Activated naive CD4-positive, alpha-beta T cell (primary cell): Measurements from ENCODE around the gene NDUFAF3.
"Not testable (repeated sequence)": the region's sequence is repeated elsewhere in the genome, so short reads cannot be mapped to it uniquely, and the experiment has no call there.

ENCODE experiments used
- DNase-seq, 4 experiments: peaks; one replicate each; lab custom pipeline; 2025; lab: John Stamatoyannopoulos, UW

The NDUFAF3 gene

DNA sequence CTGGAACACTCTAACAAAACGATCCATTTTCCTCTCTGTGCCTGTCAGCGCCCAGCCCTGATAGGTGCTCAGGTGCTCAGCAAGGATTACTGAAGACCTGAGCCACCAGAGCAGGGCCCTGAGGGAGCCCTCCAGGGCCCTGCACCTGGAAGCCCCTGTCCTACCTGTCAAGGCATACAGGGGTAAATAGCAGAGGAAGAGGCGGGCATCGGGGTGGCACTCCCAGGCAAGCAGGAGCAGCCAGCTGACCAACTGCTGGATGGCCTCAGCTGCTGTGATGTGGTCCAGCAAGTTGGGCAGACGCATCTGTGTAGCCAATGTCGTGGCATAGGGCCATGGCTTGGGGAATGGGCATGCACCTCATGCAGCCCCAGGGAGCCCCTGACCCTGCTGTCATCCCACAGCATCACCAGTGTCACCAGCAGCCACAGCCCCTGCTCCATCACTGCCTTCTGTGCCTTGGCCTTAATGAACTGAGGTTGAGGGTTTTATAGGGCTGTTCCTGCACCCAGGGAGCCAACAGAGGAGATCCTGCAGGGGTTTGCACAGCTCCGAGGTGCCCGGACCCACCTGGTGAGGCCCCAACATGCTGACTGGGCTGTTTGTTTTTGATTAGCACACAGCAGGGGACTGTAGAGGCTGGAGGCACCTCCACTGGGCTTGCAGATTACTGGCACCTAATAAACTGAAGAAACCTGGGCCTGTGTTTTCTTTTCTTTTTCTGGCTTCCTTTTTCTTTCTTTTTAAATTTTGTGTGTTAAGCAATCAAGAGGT is 22.6 kb upstream of the NDUFAF3 start:
- DNase-seq: no peak

DNA sequence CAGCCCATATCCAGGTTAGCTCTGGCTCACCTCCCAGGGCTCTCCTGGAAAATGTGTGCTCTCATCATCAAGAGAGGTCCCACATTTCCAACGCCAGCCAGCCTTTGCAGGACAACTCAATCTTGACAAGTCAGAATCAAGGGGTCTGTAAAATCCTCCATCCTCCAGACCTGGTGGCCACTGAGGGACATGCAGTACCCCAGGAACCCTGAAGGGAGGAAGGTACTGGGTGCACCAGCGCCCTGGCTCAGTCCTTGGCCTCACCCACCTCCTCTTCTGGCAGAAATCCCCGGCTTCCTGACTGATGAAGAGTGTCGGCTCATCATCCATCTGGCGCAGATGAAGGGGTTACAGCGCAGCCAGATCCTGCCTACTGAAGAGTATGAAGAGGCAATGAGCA is 20.8 kb upstream of the NDUFAF3 start:
- DNase-seq: no peak

GRCh38 chr3:49004352-49005302 is 17.3 kb upstream of the NDUFAF3 start:
- no peak for DNase-seq

DNA sequence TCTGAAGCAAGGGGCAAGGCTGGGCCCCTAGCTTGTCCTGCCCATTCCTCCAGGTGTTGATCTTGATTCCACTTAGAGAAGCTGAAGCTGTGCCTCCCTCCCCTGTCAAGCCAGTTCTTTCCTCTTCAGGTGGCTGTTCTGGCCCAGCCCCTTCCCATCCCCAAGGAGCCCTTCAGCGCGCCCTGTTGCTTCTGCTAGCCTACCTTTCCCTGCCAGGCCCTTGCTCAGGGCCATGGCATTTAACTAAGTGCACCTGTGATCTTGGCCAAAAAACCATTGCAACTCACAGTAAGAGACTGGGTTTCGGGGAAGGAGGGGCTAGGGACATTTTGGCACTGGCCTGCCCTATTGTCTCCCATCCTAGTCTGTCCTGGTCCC is 16.6 kb upstream of the NDUFAF3 start:
- DNase-seq: no peak

DNA sequence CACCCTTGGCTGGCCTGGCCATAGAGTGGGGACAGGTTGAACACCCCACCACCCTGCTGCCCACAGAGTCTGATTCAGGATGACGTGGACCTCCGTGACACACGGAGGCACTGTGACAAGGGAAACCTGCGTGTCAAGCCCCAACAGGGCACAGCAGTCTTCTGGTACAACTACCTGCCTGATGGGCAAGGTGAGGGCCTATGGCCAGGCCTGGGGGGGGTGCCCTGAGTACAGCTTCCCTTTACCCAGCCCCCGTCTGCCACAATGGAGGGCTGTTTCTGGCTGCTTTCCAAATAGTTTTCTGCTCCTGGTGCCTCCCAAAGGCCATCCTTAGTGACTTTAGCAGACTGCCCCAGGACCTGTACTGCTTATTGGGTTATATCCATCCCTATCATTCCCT is 15.9 kb upstream of the NDUFAF3 start:
- no peak for DNase-seq

DNA sequence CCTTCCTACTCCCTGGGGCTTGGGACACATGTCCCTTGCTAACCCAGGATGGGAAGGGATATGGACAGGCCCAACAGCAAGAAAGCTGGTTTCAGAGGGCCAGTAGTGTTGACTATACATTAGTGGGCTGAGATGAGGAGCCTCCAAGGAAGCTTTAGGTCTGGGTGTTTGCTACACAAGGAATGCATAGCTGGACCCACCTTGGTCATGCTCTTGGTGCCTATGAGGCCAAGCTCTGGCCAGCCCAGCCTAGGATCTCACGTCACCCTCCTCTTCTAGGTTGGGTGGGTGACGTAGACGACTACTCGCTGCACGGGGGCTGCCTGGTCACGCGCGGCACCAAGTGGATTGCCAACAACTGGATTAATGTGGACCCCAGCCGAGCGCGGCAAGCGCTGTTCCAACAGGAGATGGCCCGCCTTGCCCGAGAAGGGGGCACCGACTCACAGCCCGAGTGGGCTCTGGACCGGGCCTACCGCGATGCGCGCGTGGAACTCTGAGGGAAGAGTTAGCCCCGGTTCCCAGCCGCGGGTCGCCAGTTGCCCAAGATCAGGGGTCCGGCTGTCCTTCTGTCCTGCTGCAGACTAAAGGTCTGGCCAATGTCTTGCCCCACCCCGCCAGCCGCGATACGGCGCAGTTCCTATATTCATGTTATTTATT is 15.4 kb upstream of the NDUFAF3 start:
- DNase-seq: no peak

DNA sequence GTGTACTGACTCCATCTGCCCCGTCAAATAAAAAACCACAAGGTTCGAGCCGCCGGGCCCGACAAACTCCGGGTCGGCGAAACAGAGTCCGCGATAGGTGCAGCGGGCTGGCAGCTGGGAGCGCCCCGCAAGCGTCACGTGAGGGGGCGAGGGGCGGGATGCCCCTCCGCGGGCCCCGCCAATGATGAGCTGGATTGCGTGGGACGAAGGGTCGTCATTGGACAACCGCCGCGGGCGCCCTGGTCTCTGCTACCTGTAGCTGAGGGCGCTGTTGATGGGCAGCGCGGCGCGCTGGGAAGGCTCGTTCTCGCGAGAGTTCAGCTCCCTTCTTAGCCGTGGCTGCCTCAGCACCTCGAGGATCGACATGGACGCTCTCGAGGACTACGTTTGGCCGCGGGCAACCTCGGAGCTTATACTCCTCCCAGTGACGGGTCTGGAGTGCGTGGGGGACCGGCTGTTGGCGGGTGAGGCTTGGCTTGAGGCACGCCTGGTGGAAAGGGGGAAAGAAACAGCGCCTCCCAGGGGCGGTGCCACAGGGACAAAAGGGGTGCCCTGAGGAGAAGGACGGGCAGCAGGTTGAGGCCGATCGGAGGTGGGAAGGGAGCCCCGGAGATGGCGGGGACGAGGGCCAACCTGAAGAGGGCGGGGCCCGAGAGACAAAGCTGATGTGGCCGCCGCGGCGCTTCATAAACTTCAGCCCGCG is 14.7 kb upstream of the NDUFAF3 start, which contains the start of gene WDR6:
TSS of gene WDR6 (plus strand) at position 324 of the 703 bp plus-strand sequence. CDS start at position 365, 41 bp downstream.
- DNase-seq: peak; percentile 84 to 96 (median 92)

DNA sequence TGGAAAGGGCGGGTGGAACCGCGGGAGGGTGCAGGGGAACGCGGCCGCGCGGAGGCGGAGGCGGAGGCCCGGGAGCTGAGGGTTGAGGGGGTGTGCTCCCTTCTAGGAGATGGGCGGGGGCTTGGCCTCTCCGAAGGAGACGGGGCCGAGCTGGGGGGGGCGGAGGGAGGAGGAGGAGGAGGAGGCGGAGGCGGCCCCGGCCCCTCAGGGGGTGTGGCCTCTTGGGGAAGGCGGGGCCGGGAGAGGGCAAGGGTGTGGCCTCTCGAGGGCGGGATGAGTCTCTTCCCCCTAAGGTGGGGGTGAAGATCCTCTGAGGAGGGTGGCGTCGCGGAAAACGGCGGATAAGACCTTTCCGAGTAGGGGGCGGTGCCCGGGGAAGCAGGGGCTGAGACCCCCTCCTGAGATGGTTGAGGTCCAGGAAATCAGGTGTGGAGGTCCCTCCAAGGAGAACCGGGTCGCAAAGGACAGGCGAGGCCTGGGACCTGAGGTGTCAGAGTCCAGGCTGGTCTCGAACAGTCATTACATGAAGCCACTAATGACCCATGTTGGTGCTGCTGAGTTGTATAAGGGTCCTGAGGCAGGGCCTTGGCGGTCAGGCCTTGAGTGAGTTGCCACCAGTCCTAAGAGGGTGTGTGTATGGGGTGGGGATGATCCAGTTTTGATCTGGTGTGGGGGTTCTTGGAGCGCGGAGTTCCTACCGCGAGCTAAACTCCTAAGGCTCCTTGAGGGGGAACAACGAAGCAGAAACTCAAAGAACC is 14.0 kb upstream of the NDUFAF3 start:
- peak; percentile 57 to 83 (median 69) for DNase-seq

DNA sequence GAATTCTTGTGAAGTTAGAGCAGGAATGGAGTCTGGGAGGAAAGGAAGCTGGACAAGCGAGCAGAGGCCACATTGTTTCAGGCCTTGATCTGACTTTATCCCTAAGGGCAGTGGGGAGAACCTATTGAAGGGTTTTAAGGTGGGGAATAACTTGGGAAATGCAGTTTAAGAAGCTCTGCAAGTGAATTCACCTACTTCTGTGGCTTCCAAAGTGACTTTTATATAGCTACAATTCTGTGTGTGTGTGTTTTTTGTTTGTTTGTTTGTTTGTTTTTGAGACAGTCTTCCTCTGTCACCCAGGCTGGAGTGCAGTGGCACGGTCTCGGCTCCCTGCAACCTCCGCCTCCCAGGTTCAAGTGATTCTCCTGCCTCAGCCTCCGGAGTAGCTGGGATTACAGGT is 13.3 kb upstream of the NDUFAF3 start:
- DNase-seq: not testable (repeated sequence)

DNA sequence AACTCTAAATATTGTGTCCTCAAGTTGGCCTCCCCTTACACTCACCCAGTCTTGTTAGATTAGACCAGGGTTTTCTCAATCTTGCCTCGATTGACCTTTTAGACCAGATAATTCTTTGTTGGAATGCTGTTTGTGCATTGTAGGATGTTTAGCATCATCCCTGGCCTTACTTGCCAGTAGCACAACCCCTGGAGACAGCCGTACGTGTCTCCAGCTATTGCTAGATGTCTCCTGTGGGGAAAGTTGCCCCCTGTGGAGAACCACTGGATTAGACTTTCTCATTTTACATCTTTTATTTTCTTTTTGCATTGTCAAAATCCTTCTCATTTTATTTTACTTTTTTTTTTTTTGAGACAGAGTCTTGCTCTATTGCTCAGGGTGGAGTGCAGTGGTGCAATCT is 12.5 kb upstream of the NDUFAF3 start:
- DNase-seq: no peak

DNA sequence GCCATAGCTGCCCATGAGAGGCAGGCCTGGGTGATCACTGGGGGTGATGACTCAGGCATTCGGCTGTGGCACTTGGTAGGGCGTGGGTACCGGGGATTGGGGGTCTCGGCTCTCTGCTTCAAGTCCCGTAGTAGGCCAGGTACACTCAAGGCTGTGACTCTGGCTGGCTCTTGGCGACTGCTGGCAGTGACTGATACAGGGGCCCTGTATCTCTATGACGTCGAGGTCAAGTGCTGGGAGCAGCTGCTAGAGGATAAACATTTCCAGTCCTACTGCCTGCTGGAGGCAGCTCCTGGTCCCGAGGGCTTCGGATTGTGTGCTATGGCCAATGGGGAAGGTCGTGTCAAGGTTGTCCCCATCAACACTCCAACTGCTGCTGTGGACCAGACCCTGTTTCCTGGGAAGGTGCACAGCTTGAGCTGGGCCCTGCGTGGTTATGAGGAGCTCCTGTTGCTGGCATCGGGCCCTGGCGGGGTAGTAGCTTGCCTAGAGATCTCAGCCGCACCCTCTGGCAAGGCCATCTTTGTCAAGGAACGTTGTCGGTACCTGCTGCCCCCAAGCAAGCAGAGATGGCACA is 9.4 kb upstream of the NDUFAF3 start:
- DNase-seq: no peak

GRCh38 chr3:49013113-49013737 is 8.7 kb upstream of the NDUFAF3 start:
- no peak for DNase-seq

- peak in 1 of 4 experiments; percentile 41 for DNase-seq
Measured at GRCh38 chr3:49013738-49014660, 7.9 kb upstream of the NDUFAF3 start.

DNA sequence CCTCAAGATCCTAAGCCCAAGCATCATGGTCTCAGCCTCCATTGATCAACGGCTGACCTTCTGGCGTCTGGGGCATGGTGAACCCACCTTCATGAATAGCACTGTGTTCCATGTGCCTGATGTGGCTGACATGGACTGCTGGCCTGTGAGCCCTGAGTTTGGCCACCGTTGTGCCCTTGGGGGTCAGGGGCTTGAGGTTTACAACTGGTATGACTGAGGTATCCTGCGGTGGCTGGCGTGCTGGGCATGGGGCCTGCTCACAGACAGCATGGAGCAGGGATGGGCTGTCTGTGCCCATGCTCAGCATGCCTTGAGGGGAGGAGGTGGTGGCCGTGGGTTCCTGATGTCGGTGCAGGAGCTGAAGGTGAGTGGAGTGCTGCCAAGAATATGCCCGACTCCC is 6.8 kb upstream of the NDUFAF3 start:
- no peak for DNase-seq

DNA sequence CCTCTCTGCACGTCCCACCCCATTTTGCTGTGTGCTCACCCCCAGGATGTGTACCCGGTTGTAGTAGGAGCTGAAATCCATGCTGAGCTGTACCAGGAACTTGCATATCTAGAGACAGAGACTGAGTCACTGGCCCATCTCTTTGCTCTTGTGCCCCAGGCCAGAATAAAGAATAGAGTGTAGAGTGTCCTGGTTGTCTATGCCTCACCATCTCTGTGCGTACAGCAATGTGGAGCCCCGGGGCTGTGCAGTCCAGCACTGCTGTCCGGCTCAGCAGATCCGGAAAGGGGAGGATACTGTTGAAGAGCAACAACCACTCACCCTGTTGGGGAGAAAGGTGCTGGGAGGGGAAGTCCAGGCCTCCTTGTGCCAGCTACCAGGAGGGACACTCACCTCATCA is 6.2 kb upstream of the NDUFAF3 start:
- DNase-seq: no peak

DNA sequence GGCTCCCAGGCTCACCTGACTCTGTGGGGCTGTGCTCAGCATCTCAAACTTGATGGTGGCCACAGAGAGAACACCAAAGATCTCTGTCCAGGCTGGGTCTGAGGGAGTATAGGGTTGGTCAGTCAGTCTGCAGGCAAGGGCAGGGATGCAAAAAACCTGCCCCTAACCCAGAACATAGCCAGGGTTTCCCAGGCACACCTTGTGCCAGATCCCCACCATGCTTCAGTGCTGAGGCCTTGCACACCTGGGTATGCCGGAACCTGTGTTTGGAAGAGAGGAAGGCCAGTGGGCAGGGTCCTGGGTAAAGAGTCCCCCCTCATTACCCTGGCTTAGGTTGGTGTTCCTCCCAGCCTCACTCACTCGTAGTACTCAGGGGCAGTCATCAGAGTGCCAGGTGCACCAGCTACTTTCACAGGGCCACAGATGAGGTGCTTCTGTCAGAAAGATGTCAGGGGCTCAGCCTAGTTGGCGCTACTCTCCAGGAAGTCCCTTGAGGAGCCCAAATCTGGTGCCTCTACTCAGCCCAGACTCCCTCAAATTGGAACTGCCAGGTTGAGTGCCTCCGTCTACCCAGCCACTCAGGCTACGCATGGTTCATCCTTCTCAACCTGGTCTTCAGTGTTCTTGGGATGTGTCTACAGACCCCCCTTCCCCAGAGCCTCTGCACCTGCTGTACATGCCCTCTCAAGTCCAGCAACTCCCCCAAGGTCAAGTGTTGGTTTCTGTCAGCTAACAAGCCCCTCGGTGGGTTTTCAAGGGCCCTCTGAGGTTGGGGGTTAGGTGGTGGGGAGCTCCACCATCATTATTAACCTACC is 5.3 kb upstream of the NDUFAF3 start:
- no peak for DNase-seq

DNA sequence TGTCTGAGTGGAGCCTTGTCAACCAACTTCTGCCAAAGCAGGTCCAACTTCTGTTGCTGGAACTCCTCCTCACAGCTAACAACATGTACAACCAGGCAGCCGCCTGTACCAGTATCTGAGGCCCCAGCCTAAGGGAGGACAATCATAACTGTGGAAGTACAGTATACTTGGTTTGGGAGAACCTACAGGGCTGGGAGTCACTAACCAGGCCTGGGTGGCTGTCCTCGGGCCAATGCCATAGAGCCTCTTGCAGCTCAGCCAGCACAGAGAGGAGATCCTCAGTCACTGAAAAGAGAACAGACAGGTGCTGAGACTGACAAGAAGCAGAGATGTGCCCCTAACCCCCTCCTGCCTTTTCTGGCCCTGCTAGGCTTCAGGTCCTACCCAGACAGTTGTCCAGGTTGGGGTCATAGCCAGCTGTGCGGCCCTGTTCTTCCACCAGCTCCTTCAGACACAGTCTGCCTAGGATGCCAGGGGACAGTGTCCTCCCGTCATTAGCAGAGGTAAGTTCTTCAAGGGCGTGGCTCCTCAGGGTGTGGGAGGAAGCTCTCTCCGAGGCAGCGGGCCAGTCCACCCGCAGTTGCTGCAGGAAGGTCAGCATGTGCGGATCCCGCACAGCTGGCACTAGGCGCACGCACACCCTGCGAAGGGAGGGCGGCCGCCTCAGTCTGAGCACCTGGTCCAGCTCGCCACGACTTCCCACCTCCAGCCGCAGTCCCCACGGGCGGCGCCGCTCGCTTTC is 4.5 kb upstream of the NDUFAF3 start:
- no peak for DNase-seq
